HEK293 (cell line): ENCODE measurements around the gene HM13.

Source experiments
- AEBP2 ChIP-seq: fragments of 450-650 bp; formaldehyde crosslinking; IDR thresholded peaks from 2 replicates; pipeline ENCODE4 v1.5.1; 2016; ENCODE audit warnings: missing biosample characterization, missing genetic modification characterization, borderline replicate concordance
- BCL11B ChIP-seq: fragments of 450-650 bp; formaldehyde crosslinking; IDR thresholded peaks from 2 replicates; pipeline ENCODE4 v1.5.1; 2016; ENCODE audit warnings: low read depth, missing biosample characterization, missing genetic modification characterization
- ELK4 ChIP-seq: IDR thresholded peaks from 2 replicates; pipeline ENCODE4 v1.6.1; 2011; ENCODE audit warnings: mild to moderate bottlenecking, low read depth, low read length, borderline replicate concordance
- GLI4 ChIP-seq: fragments of 450-650 bp; formaldehyde crosslinking; IDR thresholded peaks from 2 replicates; pipeline ENCODE4 v1.5.1; 2016; ENCODE audit warnings: missing biosample characterization, missing genetic modification characterization
- HIC1 ChIP-seq: fragments of 450-650 bp; formaldehyde crosslinking; IDR thresholded peaks from 2 replicates; pipeline ENCODE4 v1.5.1; 2016; ENCODE audit warnings: missing biosample characterization, missing genetic modification characterization
- MZF1 ChIP-seq: fragments of 450-650 bp; formaldehyde crosslinking; IDR thresholded peaks from 2 replicates; pipeline ENCODE4 v1.5.1; 2017; ENCODE audit warnings: missing biosample characterization, missing genetic modification characterization, borderline replicate concordance
- REPIN1 ChIP-seq: fragments of 450-650 bp; formaldehyde crosslinking; IDR thresholded peaks from 2 replicates; pipeline ENCODE4 v1.5.1; 2017; ENCODE audit warnings: missing biosample characterization, missing genetic modification characterization, low read depth
- SP7 ChIP-seq: fragments of 450-650 bp; formaldehyde crosslinking; IDR thresholded peaks from 2 replicates; pipeline ENCODE4 v1.5.1; 2016; ENCODE audit warnings: missing biosample characterization, missing genetic modification characterization
- ZBTB20 ChIP-seq: fragments of 450-650 bp; formaldehyde crosslinking; IDR thresholded peaks from 2 replicates; pipeline ENCODE4 v1.5.1; 2016; ENCODE audit warnings: missing biosample characterization, missing genetic modification characterization
- ZFHX2 ChIP-seq: fragments of 450-650 bp; formaldehyde crosslinking; conservative IDR thresholded peaks from 2 replicates; pipeline ENCODE4 v1.5.1; 2016; ENCODE audit warnings: missing biosample characterization, missing genetic modification characterization
- ZNF121 ChIP-seq: fragments of 450-650 bp; formaldehyde crosslinking; IDR thresholded peaks from 2 replicates; pipeline ENCODE4 v1.5.1; 2016; ENCODE audit warnings: missing biosample characterization, missing genetic modification characterization
- ZNF202 ChIP-seq: fragments of 450-650 bp; formaldehyde crosslinking; IDR thresholded peaks from 2 replicates; pipeline ENCODE4 v1.5.1; 2016; ENCODE audit warnings: missing biosample characterization, missing genetic modification characterization, borderline replicate concordance
- ZNF211 ChIP-seq: fragments of 450-650 bp; formaldehyde crosslinking; IDR thresholded peaks from 2 replicates; pipeline ENCODE4 v1.5.1; 2016; ENCODE audit warnings: low read depth, missing biosample characterization, missing genetic modification characterization
- ZNF280C ChIP-seq: fragments of 450-650 bp; formaldehyde crosslinking; IDR thresholded peaks from 2 replicates; pipeline ENCODE4 v1.5.1; 2016; ENCODE audit warnings: missing biosample characterization, missing genetic modification characterization
- ZNF280D ChIP-seq: fragments of 450-650 bp; formaldehyde crosslinking; IDR thresholded peaks from 2 replicates; pipeline ENCODE4 v1.5.1; 2016; ENCODE audit warnings: missing biosample characterization, missing genetic modification characterization
- ZNF302 ChIP-seq: fragments of 450-650 bp; formaldehyde crosslinking; IDR thresholded peaks from 2 replicates; pipeline ENCODE4 v1.5.1; 2016; ENCODE audit warnings: missing biosample characterization, missing genetic modification characterization, low read depth
- ZNF514 ChIP-seq: fragments of 450-650 bp; formaldehyde crosslinking; IDR thresholded peaks from 2 replicates; pipeline ENCODE4 v1.5.1; 2016; ENCODE audit warnings: missing biosample characterization, missing genetic modification characterization
- ZNF529 ChIP-seq: fragments of 450-650 bp; formaldehyde crosslinking; IDR thresholded peaks from 2 replicates; pipeline ENCODE4 v1.5.1; 2017; ENCODE audit warnings: missing genetic modification characterization, missing biosample characterization; ENCODE audit not compliant: insufficient replicate concordance
- ZNF544 ChIP-seq: fragments of 450-650 bp; formaldehyde crosslinking; IDR thresholded peaks from 2 replicates; pipeline ENCODE4 v1.5.0; 2017; ENCODE audit warnings: missing biosample characterization, missing genetic modification characterization
- ZNF571 ChIP-seq: fragments of 450-650 bp; formaldehyde crosslinking; IDR thresholded peaks from 2 replicates; pipeline ENCODE4 v1.5.0; 2017; ENCODE audit warnings: missing biosample characterization, missing genetic modification characterization
- ZNF629 ChIP-seq: fragments of 450-650 bp; formaldehyde crosslinking; IDR thresholded peaks from 2 replicates; pipeline ENCODE4 v1.5.1; 2017; ENCODE audit warnings: missing biosample characterization, missing genetic modification characterization
- ZNF639 ChIP-seq: fragments of 450-650 bp; formaldehyde crosslinking; IDR thresholded peaks from 2 replicates; pipeline ENCODE4 v1.5.1; 2016; ENCODE audit warnings: missing biosample characterization, missing genetic modification characterization
- ZNF707 ChIP-seq: fragments of 450-650 bp; formaldehyde crosslinking; IDR thresholded peaks from 2 replicates; pipeline ENCODE4 v1.5.1; 2016; ENCODE audit warnings: missing biosample characterization, missing genetic modification characterization
- ZNF785 ChIP-seq: fragments of 450-650 bp; formaldehyde crosslinking; IDR thresholded peaks from 2 replicates; pipeline ENCODE4 v1.5.1; 2016; ENCODE audit warnings: missing biosample characterization, missing genetic modification characterization
- ZNF792 ChIP-seq: fragments of 450-650 bp; formaldehyde crosslinking; IDR thresholded peaks from 2 replicates; pipeline ENCODE4 v1.5.1; 2016; ENCODE audit warnings: missing biosample characterization, missing genetic modification characterization
- ZSCAN4 ChIP-seq: fragments of 450-650 bp; formaldehyde crosslinking; IDR thresholded peaks from 2 replicates; pipeline ENCODE4 v1.5.1; 2017; ENCODE audit warnings: missing biosample characterization, missing genetic modification characterization

The HM13 gene

GRCh38 chr20:31514154-31515071 lies at the start of gene HM13 (continued):
- 0 out of 2 replicates have a peak, but pooled peaks have one; percentile 24 for TF ChIP-seq ZNF280D (tag by site-specific recombination)
- no peak for TF ChIP-seq ZNF544 (tag by site-specific recombination)
- no peak for TF ChIP-seq ZNF514 (tag by site-specific recombination)
- no peak for TF ChIP-seq ZNF202 (tag by site-specific recombination)
- TF ChIP-seq HIC1: peak; percentile 77
- TF ChIP-seq AEBP2 (tag by site-specific recombination): no peak
- TF ChIP-seq ZNF571 (tag by site-specific recombination): no peak
- peak; percentile 77 for TF ChIP-seq SP7 (tag by site-specific recombination)
- TF ChIP-seq ZNF707: no peak
- no peak for TF ChIP-seq ZFHX2 (tag by site-specific recombination)
- TF ChIP-seq ZNF211 (tag by site-specific recombination): no peak
- TF ChIP-seq ZNF629 (tag by site-specific recombination): peak; percentile 76
- TF ChIP-seq MZF1 (tag by site-specific recombination): no peak
- no peak for TF ChIP-seq ELK4
- TF ChIP-seq ZNF639 (tag by site-specific recombination): no peak
- TF ChIP-seq ZNF785 (tag by site-specific recombination): no peak
- no peak for TF ChIP-seq ZNF280C (tag by site-specific recombination)
- TF ChIP-seq ZNF302 (tag by site-specific recombination): no peak
- no peak; the same call in 1 of the 2 replicates for TF ChIP-seq REPIN1 (tag by site-specific recombination)
- TF ChIP-seq ZBTB20: peak; percentile 73; the same call in 1 of the 2 replicates
- no peak for TF ChIP-seq BCL11B (tag by site-specific recombination)
- TF ChIP-seq ZNF529 (tag by site-specific recombination): no peak
- TF ChIP-seq ZNF121 (tag by site-specific recombination): 0 out of 2 replicates have a peak, but pooled peaks have one; percentile 40
- TF ChIP-seq ZSCAN4 (tag by site-specific recombination): no peak
- TF ChIP-seq GLI4 (tag by site-specific recombination): 0 out of 2 replicates have a peak, but pooled peaks have one; percentile 18
- no peak for TF ChIP-seq ZNF792
